NCI-H1417 treated with DMSO at 0.1 percent for 48 hours (cell line): ENCODE data around the gene DDX50.
"Not testable (repeated sequence)": the region's sequence is repeated elsewhere in the genome, so short reads cannot be mapped to it uniquely, and the experiment has no call there.

Experiments used
- DNase-seq: peaks from one replicate; lab custom pipeline; 2025; lab: John Stamatoyannopoulos, UW

Gene DDX50

DNA sequence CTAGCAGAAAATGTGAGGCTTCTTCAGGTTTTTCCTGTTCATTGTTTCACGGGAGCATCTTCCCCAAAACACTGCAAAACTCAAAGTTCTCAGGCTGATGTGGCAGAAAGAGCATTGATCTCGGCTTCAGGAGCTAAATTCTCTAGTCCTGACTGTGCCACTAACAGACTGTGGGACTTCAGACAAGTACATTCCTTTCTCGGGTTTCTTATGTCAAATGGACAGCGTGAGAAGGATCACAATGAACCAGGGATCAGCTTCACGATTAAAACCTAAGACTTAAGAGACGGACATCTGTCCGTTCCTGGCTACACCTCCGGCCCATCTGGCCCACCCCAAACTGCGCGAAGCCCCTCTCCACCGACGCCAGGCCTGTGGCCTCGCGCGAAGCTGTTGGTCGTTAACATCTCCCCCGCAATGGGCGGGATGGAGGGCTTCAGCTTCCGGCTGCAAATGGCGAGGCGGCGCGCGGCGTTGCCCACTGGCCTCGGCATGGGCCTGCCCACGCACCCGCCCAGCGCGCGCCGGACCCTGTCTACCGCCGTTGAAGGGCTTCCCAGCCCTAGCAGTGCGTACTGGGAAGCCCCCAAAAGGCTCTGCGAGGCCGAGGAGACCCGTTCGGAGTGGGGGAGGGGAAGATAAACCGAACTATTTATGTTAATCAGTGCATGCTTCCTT is 549 bp upstream of the DDX50 start:
- peak; percentile 63 for DNase-seq

DNA sequence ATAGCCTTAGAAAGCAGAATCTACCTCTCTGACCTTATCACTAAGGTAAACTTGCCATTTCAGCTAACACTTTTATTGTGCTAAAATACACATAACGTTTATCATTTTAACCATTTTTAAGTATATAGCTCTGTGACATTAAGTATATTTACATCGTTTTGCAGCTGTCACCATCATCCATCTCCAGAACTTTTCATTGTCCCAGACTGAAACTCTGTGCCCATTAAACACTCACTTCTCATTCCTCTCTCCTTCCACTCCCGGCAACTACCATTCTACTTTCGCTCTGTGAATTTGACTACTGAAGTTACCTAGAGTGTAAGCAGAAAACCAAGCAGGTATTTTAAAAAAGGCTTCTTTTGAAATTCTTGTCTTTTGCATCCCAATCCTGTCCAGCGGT is 1.3 kb downstream of the DDX50 start:
- no peak for DNase-seq

DNA sequence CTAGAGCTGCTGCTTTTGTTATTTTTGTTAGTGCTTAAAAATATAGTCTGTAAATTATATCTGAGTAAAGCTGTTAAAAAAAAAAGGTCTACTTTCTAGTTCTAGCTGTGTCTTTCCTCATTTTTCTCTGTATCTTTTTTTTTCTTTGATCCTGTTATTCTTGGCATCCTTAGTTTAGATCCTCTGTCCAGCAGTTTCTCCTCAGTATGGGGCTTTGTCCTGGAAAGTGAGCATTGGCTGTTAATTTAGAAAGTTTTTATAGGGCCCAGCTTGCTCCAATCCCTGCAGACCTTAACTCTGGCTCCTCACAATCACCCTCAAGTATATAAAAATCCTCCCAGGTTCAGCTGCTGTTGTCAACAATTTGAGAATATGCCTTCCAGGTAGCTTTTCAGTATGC is 23.5 kb downstream of the DDX50 start:
- DNase-seq = no peak

DNA sequence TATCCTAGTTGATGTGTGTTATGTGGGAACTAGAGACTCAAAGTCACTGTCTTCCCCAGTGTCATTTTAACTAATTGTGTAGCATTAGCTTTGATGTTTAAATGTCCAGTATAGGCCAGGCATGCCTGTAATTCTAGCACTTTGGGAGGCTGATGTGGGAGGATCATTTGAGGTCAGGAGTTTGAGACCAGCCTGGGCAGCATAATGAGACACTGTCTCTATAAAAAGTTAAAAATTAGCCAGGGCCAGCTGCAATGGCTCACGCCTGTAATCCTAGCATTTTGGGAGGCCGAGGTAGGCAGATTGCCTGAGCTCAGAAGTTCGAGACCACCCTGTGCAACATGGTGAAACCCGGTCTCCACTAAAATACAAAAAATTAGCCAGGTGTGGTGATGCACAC is 24.4 kb downstream of the DDX50 start:
- DNase-seq = no peak

DNA sequence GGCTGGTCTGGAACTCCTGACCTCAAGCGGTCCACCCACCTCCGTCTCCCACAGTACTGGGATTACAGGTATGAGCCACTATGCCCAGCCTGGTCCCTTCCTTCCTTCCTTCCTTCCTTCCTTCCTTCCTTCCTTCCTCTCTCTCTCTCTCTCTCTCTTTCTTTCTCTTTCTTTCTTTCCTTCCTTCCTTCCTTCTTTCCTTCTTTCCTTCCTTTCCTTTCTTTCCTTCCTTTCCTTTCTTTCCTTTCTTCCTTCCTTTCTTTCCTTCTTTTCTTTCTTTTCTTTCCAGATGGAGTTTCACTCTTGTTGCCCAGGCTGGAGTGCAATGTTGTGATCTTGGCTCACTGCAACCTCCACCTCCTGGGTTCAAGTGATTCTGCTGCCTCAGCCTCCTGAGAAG is 28.0 kb downstream of the DDX50 start:
- DNase-seq = not testable (repeated sequence)

DNA sequence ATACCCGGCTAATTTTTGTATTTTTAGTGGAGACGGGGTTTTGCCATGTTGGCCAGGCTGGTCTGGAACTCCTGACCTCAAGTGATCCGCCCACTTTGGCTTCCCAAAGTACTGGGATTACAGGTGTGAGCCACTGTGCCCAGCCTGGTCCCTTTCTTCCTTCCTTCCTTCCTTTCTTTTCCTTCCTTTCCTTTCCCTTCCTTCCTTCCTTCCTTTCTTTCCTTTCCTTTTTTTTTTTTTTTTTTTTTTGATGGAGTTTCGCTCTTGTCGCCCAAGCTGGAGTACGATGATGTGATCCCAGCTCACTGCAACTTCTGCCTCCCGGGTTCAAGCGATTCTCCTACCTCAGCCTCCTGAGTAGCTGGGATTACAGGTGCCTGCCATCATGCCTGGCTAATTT is 28.8 kb downstream of the DDX50 start:
- not testable (repeated sequence) for DNase-seq

DNA sequence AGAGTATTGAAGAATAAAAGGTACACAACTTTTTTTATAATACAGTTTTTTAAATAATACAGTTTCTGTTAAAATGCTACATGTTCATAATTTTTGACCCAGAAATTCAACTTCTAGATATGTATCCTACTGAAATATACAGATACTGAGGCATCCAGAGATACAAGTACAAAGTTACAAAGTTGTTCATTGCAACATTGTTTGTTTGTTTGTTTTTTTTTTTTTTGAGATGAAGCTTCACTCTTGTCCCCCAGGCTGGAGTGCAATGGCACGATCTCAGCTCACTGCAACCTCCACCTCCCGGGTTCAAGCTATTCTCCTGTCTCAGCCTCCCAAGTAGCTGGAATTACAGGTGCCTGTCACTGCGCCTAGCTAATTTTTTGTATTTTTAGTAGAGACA is 31.7 kb downstream of the DDX50 start:
- not testable (repeated sequence) for DNase-seq

DNA sequence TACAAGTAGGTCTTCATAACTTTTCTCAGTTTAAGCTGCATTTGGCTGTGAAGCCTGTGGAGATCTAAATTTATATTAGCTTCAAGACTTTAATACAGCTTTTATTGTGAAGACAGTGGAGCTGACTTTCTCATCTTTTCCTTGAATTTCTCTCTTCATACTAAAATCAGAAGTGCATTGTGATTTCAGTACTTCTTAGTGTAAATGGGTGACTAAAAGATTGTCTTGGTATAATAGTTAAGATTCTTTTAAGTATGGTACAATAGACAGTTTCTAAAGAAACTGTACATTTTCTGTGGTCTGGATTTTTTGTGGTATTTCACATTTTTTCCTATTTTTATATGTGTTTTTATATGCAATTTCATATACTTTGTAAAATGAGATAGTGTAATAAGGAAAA is 33.9 kb downstream of the DDX50 start:
- DNase-seq = no peak

DNA sequence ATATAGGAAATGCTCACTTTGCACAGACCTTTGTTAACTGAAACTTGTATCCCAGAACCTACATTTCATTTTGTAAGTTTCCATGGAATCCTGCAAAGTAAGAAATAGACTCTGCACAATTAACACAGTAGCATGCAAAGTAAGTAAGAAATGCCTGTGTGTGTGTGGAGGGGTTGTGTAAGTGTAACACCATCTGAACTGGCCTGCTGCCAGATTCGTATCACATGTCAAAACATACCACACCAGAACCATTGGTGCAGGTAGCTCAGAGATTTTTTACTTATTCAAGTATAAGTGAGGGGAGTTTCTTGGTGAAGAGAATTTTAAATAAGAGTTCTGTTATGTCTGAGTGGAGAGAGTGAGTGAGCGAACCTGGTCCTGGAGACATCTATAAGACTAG is 37.0 kb downstream of the DDX50 start:
- DNase-seq = no peak

DNA sequence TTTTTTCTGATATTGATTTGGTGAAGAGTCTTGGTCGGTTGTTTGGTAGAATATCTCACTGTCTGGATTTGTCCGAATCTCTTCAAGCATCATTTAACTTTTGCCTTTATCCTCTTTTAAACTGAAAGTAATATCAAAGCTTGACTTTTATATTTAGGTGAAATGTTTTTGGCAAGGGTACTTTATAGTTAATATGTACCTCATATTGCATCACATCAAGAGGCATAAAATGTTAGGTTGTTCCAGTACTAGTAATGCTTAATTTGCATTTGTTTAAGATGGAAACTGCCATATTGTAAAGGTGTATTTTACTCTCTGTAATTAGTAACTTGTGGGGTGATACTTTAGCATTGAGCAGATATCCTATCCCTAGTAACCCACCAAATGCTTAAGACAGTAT is 37.8 kb downstream of the DDX50 start:
- DNase-seq = no peak

DNA sequence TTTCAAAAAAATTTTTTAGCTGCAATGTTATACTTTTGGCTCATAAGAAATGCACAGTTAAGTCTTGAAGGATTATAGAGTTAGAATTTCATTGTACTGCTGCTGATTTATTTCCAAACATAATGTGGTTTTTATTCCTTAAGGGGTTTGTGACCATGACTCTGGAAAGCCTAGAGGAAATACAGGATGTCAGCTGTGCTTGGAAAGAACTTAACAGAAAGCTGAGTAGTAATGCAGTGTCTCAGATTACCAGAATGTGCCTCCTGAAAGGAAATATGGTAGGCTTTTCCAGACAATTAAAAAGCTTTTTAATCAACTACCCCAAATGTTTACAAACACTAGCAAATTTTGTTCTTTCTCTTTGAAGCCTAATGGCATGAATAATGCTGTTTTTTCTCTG is 39.8 kb downstream of the DDX50 start:
- not testable (repeated sequence) for DNase-seq

DNA sequence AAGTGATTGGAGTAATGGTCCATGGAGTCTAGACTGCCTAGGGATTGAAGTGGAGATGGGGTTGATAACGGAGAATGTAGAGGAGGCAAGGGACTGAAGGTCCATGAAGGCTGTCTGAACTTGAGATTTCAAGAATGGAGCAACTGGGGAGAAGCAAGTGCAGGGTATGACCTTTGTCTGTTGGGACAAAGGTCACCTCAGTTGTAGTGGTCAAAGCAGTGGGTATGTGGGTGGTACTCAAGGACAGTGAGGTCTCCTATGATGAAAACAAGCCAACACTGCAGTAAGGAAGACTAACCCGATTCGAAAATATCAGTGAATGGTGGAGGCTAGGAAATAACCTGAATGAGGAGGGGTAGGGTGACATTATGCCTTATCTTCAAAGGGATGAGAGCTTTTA is 49.5 kb downstream of the DDX50 start:
- DNase-seq = no peak

DNA sequence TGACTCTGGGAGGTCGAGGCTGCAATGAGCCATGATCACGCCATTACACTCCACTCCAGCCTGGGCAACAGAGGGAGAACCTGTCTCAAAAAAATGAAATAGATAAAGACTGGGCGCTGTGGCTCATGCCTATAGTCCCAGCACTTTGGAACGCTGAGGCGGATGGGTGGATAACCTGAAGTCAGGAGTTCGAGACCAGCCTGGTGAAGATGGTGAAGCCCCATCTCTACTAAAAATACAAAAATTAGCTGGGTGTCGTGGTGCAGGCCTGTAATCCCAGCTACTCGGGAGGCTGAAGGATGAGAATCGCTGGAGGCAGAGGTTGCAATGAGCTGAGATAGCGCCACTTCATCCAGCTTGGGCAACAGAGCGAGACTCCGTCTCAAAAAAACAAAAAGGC is 53.8 kb downstream of the DDX50 start:
- no peak for DNase-seq

DNA sequence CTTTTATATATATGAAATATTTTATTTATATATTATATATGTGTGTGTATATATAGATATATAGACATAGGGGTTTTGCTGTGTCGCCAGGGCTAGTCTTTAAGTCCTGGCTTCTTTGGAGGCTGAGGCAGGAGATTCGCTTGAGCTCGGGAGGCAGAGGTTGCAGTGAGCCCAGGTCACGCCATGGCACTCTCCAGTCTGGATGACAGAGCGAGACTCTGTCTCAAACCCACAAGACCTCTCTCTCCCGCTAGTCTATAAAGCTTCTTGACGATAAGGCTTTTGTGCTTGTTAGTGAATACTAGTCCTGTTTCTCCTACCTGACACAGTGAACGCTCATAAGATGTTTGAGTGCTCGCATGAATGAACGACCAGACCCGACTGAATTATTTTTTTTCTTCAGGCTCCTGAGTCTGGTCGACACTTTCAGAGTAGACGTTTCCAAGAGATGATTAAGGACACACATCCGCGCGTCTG is 54.3 kb downstream of the DDX50 start:
- DNase-seq = no peak

DNA sequence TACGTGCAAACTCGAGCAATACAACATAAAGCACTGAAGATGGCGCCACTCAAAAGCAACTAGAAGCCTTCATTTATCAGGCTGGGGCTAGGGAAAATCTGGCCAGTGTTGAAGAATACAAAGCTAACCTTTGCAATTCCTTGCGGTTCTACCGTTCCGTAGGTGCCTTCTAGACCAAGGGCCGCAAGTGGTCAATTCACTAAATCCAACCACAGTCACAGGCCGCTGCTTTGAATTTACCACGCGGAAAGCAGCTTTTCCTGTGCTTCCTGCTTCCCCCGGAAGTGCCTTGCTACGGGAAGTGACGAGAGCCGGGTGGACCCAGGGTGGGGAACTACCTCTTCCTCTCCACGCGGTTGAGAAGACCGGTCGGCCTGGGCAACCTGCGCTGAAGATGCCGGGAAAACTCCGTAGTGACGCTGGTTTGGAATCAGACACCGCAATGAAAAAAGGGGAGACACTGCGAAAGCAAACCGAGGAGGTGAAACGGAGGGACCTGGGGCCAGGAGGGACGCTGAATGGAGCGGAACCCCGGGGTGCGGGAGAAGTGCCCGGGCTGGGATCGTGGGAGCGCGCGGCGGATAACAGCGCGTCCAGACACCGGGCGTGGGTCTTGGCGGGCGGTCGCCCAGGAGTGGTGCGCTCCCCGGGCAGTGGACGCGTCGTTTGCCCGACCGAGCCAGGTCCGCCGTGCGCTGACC is 54.9 kb downstream of the DDX50 start, which contains the start of gene DDX21:
TSS of gene DDX21 (plus strand) at position 339 of the 701 bp plus-strand sequence. CDS start at position 395, 56 bp downstream.
- peak; percentile 32 for DNase-seq

DNA sequence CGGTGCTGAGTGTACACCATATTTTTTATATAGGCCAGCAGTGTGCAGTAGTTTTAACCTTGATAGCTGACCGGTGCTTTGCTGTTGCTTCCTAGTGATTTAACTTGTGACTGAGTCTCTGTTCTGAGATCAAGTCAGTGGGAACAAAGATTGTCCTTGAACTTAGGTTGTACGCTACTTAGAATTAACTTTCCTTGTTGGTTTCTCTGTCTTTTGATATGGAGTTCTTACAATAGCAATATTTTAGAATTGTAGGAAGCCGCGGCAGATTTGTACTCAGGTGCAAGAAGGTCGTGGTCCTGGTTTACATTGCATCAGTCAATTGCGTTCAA is 56.1 kb downstream of the DDX50 start:
- DNase-seq = no peak

DNA sequence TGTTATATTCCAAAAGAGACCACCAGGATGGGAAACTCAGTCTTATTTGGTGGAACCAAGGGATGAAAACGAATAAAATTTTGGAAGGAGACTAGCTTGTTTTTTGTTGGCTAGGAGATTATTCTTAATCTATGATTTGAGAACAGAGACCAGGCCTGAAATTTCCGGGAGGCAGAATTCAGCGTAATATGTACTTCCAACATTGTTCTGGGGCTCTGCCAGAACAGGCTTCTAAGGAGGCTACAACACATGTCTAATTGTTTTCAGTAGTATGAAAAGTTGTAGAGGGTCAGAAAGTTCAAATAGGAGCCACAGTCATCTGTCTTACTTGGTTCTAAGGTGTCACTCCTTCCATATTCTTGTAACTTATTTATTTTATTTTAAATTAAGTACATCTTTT is 56.5 kb downstream of the DDX50 start:
- DNase-seq = no peak

DNA sequence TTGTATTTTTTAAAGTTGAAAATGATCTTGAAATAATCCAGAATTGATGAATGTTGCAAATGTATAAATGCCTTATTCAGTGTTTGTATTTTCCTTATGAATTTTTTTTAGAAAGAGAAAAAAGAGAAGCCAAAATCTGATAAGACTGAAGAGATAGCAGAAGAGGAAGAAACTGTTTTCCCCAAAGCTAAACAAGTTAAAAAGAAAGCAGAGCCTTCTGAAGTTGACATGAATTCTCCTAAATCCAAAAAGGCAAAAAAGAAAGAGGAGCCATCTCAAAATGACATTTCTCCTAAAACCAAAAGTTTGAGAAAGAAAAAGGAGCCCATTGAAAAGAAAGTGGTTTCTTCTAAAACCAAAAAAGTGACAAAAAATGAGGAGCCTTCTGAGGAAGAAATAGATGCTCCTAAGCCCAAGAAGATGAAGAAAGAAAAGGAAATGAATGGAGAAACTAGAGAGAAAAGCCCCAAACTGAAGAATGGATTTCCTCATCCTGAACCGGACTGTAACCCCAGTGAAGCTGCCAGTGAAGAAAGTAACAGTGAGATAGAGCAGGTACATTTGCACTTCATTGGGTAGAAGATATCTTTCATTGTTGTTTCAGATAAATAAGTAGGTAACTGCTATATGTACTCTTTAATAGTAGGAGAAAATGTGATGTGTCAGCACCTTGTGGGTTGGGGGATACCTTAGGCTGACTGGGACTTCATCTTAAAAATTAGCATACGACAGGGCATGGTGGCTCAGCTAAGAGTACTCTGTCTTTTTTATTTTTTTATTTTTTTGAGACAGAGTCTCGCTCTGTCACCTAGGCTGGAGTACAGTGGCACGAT is 58.8 kb downstream of the DDX50 start:
- no peak for DNase-seq

DNA sequence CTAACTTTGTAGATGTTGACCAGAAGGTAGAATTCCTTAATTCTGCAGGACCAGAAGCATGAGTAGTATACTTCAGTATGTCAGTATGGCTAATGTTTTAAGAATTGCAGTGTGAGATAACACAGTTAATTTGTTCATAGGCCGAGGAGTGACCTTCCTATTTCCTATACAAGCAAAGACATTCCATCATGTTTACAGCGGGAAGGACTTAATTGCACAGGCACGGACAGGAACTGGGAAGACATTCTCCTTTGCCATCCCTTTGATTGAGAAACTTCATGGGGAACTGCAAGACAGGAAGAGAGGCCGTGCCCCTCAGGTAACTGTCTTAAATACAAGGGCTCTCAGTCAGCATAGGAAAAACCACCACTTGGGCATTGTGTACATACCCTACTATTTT is 62.0 kb downstream of the DDX50 start:
- no peak for DNase-seq

DNA sequence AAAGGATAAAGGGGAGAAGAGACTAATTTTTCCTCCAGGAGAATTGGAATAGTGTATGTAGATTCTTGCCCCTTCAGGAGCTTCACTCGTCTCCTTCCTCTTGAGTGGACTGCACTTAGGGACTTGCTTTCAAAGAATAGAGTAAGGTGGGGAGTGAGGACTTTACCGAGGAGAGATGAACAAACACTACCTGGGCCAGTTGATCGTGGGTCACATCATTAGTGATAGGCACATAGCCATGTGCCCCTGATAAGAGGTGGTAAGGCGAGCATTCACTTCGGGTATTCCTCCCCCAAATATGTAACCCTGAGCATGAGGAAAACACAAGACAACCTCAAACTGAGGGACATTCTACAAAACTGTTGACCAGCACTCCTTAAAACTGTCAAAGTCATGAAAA is 72.9 kb downstream of the DDX50 start:
- DNase-seq = no peak

DNA sequence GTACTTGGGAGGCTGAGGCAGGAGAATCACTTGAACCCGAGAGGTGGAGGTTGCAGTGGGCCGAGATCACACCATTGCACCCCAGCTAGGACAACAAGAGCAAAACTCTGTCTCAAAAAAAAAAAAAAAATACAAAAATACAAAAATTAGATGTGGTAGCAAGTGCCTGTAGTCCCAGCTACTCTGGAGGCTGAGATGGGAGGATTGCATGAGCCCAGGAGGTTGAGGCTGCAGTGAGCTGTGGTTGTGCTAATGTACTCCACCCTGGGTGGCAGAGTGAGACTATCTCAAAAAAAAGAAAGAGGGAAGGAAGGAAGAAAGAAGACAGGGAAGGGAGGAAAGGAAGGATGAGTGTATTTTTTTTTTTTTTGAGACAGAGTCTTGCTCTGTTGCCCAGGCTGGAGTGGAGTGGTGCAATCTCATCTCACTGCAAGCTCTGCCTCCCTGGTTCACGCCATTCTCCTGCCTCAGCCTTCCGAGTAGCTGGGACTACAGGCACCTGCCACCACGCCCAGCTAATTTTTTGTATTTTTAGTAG is 74.9 kb downstream of the DDX50 start:
- DNase-seq = not testable (repeated sequence)

DNA sequence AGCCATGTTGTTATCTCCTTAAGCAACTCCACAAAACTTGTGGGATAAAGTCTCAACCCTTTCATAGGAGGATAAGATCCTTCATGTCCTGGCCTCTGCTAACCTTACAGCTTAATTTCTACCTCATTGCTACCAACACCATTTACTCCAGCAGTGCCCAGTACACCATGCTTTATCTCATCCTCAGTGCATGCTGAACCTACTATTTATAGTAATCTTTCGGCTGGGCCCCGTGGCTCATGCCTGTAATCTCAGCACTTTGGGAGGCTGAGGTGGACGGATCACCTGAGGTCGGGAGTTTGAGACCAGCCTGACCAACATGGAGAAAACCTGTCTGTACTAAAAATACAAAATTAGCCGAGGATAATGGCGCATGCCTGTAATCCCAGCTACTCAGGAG is 78.6 kb downstream of the DDX50 start:
- DNase-seq = not testable (repeated sequence)

DNA sequence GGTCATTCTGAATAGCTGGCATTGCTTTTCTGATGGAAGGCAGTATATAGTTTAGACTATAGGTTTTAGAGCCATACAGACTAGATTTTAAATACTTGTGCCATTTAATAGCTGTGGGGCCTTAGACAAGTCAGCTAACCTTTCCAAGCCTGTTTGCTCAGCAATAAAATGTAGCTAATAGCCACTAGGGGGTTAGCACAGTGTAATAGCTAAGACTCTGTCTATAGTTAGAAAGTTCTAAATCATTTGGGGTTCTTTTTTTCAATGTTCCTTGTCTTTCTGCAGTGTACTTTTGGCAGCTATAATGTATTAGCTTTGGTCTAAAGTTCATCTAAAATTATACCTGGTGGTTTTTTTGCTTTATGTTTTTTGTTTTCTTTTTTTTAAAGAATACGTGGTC is 80.0 kb downstream of the DDX50 start:
- no peak for DNase-seq
